GM18867 (cell line): ENCODE data around the gene RBM4.
"Not testable (repeated sequence)": the region's sequence is repeated elsewhere in the genome, so short reads cannot be mapped to it uniquely, and the experiment has no call there.

Experiments used
- ATAC-seq: cut with Tn5 transposase; IDR thresholded peaks from one replicate; pipeline ENCODE4 v1.9.1; 2021; ENCODE audit warnings: mild to moderate bottlenecking, moderate library complexity; ENCODE audit not compliant: unreplicated experiment

The RBM4 gene, protein sequence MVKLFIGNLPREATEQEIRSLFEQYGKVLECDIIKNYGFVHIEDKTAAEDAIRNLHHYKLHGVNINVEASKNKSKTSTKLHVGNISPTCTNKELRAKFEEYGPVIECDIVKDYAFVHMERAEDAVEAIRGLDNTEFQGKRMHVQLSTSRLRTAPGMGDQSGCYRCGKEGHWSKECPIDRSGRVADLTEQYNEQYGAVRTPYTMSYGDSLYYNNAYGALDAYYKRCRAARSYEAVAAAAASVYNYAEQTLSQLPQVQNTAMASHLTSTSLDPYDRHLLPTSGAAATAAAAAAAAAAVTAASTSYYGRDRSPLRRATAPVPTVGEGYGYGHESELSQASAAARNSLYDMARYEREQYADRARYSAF

DNA sequence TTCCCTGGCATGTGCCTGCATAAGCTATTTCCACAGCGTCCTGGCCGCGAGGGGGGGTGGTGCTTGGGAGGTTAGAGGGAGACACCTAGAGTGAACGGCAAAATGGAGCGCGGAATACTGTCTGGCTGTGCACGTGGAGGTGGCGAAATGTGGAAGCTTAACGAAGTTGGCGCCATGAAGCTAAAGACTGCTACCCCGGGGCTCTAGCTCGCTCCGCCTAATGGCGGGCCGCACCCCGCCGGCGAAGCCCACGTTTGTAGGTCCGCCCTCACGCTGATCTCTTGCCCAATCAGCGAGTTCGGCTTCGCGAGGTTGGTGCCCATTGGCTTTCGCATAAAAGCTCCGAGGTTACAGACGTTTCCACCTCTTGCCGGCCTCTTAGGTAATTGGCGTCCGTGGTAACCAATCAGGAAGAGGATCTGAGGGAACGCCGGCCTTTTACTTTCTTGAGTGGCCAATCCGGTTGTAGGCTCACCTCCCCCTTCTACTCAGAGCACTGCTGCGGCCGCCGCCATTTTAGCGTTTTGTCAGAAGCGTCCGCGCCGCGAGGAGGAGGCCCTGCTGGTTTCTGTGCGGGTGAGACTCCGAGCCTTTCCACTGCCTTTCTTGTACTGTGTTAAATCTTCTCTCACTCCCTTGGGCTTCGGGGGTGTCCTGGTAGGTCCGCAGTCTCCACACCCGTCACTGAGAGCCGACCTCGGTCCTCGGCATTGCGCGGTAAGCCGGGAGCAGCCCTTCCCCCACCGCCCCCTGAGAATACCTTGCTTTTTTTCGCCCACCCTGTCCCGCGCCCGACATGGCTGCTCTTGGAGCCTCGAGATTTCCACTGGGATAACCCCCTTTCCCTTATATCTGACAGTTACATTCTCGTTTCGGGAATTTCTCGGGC lies at the start of gene RBM4:
TSS of gene RBM4 (plus strand) at position 527 of the 889 bp plus-strand sequence. CDS start 1,009 bp downstream, outside the sequence.
- ATAC-seq = peak; percentile 93

DNA sequence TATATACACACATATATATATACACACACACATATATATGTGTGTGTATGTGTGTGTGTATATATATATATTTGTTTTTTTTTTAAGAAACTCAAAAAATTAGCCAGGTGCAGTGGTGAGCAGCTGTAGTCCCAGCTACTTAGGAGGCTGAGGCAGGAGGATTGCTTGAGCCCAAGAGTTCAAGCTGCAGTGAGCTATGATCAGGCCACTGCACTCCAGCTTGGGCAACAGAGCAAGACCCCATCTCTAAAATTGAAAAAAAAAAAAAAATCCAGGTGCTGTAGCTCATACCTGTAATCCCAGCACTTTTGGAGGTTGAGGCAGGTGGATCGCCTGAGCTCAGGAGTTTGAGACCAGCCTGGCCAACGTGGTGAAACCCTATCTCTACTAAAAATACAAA lies 49.2 kb upstream of the RBM4 start:
- ATAC-seq = not testable (repeated sequence)

DNA sequence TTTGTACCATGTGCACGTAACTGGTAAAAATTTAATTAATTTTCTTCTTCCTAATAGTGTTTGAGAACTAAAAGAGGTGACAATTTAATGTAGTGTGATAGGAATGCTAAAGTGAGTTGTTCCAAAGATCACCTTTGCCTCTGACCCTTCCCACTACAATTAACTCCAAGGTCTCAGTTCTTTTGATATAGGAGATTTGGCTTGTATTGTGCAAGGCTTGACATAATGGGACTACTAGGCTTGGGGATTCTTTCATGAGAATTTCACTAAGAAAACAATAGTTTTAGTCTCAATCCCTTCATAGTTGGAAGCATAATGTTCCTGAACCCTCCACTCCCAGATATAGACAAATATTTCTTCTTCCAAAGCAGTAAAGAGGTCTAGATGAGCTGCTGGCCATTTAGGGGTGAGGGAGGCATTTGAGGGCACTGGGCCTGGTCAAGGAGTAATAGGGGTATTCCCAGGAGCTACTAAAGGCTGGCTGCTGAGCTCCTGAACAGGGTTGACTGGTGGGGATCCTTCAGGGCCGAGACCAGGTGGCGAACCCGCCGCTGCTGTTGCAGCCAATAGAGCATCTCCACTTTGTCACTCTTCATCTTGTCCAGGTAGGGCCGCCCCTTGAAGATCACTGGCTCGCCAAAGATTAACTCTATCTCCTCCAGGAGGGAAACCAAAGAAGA lies 48.4 kb upstream of the RBM4 start:
- no peak for ATAC-seq

DNA sequence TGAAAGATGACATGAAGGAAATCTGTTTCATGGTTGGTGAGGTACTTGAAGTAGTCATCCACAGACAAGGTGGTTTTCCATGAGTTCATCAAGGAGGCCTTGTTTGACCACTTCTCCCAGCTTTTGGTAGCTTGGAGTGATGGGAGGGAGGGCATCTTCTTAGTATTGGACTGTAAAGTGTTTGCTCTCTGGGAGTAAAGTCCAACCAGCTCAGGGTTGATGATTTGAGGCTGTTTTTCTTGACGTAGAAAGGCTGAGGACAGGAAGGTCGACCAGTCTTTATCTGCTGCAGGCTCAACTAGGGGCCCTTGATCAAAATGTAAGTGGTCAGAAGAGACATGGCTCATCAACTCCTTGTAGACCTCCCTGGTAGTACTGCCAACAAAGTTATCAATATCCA lies 47.3 kb upstream of the RBM4 start:
- ATAC-seq = no peak

DNA sequence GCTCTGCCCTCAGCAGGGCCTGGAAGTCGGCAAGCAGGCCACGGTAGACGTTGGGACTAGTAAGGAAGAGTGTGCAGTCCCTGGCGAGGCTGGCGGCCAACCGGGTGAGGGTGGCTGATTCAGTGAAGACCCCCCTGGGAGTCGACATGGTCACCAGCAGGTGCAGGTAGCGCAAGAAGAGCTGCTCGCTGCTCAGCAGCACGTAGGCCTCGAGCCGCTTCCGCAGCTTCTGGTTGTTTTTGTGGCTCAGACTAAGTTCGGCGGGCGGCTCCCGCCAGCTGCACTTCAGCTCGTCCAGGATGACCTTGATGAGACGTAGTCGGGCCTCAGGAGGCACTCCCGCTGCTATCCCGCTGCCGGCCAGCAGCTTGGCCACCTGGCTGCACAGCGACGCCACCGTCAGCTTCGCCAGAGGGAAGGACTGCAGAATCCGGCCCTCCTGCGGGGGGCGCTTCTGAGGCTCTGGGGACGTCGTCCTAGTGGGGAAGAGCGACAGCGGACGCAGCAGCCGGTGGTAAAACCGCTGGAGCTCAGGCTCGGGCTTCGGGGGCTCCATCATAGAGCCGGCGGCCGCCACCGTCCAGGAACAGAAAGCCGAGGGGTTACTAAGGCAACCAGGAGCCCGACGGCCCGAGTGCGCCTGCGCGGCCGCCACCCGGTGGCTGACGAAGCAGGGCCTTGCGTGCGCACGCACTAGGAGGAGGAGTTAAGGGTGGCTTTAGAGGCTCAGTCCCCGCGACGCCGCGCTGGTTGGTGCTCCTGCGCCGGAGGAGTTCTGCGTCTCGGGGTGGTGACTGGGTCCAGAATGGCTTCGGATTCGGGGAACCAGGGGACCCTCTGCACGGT lies 45.8 kb upstream of the RBM4 start, which contains the start of the genes CCDC87 and CCS:
TSS of gene CCDC87 (minus strand) at position 607 of the 846 bp plus-strand sequence. CDS start at position 559, 48 bp downstream.
TSS of gene CCS (plus strand) at position 729 of the 846 bp plus-strand sequence. CDS start at position 806, 77 bp downstream.
- peak; percentile 88 for ATAC-seq

DNA sequence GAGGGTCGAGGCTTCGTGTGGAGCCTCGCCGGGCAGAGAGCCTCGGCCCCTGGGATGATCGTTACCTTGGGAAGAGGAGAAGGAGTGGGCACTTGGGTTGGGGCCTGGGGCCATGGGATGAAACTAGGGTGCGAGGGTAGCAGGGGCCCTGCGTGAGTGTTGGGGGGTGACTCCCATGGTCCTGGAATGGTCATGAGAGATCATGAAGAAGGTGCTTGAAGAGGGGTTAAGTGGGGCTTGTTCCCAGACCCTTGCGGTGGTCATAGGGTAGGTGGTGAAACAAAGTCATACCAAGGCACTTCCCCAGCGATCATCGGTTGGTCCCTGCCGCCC lies 45.2 kb upstream of the RBM4 start:
- ATAC-seq = peak; percentile 11

- ATAC-seq = no peak
These were observed 44.9 kb upstream of the RBM4 start for GRCh38 chr11:66593650-66594049.

DNA sequence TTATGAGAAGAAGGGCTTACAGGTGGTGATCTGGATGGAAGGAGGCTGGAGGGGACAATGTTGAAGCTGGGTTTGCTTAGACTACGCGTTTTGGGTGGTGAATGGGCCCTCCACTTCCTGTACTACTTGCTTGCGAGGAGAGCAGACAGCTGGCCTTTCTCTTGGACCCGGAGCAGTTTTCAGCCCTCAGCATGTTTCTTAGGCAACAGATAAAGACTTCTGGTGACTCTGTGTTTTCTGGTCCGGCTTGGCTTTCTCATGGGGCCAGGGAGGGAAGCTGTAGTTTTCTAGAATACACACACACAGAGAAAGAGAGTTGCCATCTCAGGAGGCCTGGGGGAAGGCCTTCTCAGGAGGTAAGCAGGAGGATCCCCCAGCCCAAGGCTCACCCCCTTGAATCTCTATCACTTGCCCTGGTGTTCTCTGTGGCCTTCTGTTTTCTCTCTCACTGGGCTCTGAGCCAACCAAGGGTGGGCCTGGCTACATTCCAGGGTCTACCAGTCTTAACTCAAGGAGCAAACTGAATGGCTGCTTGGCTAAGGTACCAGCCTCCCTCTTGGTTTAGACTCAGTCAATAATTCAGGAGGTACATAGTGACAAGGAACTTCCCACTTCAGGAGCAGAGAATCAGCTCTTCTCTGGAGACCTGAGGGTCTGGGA lies 43.1 kb upstream of the RBM4 start:
- ATAC-seq = no peak

DNA sequence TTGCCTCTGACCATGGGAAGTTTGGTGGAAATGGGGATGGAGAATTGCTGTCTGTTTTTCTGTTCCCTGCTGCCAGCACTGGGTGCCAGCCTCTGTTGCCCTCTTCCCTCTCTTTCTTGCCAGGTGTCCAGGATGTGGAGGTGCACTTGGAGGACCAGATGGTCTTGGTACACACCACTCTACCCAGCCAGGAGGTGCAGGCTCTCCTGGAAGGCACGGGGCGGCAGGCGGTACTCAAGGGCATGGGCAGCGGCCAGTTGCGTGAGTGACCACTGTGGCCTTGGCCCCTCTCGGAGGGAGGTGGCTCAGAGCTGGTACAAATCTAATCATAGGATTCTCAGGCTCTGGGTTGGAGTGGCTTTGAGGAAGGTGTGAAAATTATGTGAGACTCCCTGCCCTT lies 39.5 kb upstream of the RBM4 start:
- no peak for ATAC-seq

DNA sequence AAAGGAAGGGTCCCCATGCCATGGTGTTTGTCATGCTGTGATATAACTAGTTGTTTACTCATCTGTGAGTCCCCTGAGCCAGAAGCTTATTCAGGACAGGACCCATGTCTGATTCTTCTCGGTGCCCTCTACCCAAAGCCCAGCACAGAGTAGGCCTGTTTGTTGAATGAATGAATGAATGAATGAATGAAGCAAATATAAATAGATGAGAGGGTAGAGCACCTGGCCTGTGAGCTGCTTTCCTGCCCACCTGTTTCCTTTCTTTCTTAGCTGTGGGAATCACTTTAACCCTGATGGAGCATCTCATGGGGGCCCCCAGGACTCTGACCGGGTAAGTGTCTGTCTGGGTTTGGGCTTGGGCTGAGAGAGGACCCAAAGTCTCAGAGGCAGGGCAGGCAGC lies 38.3 kb upstream of the RBM4 start:
- no peak for ATAC-seq

DNA sequence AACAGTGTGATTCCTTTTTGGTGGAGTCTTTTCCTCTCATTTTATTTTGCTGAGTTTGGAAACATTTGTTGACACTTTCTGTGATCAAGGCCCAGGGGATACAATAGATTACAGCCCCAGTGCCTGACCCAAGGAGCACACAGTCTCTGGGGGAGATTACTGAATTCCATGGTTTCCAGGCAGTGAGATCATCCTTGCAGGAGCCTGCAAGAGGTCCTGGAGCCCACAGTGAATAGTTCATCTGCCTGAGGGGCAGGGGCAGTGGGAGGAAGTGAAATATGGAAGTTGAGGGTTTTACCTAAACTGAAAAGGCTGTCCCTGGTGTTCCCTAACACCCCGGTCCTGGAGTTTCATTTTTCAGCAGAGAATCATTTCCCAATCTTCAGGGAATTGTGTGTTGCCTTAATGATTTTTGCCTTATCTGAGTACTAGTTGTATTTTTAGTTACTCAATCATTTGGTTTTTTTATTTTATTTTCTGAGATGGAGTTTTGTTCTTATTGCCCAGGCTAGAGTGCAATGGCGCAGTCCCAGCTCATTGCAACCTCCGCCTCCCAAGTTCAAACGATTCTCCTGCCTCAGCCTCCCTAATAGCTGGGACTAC lies 37.8 kb upstream of the RBM4 start:
- no peak for ATAC-seq

DNA sequence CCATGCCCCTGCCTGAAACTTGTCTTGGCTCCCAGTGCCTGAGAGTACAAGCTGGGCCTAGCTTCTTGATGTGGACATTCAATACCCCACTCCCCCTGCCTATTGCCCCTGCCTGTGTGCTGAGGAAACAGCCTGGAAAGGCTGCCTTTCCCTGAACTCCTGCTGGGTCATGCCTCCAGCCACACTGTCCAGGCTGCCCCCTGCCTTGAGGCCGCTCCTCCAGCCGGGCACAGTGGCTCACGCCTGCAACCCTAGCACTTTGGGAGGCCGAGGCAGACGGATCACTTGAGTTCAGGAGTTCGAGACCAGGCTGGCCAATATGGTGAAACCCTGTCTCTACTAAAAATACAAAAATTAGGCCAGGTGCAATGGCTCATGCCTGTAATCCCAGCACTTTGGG lies 35.4 kb upstream of the RBM4 start:
- no peak for ATAC-seq

DNA sequence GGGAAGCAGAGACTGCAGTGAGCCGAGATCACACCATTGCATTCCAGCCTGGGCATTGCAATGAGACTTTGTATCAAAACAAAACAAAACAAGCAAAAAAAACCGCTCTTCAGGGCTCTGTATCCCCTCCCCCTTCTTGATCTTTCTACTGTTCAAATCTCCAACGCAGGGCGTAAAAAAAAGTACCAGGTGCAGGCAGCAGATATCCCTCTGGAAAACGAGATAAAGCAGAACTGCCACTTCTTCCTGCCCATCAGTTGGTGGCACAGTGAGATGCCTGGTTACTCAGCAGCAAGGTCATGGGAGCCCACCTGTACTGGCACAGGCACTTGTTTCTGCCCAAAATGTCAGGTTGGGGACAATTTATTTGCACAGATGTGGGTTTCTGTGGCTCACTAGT lies 34.3 kb upstream of the RBM4 start:
- no peak for ATAC-seq

GRCh38 chr11:66606608-66607007 lies 31.9 kb upstream of the RBM4 start:
- ATAC-seq = not testable (repeated sequence)

DNA sequence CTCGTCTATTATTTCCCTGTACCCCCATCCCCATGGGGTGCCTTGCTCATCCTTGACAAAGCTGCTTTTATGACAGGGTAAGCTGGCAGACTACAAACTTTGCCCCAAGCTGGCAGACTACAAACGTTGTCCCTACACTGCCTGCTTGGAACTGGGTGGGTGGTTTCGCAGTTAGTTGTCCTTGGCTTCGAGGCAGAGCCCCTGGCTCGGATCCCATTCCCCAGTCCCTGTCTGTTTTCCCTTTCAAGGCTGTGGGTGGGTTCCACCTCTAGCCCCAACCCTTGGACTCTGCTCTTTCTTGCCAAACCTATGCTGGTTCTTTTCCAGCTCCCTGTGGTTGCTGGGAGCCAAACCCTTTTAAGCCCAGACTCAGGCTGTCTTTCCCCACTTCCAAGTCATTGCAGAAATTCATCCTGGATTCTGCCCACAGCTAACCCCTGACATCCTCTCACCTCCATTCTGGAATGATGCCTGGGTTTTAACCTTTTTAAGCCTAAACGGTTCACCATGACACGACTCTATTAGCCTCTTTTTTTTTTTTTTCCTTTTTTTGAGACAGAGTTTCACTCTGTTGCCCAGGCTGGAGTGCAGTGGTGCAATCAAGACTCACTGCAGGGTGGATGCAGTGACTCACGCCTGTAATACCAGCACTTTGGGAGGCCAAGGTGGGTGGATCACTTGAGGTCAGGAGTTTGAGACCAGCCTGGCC lies 31.2 kb upstream of the RBM4 start:
- no peak for ATAC-seq

- no peak for ATAC-seq
These were observed 28.5 kb upstream of the RBM4 start for GRCh38 chr11:66609721-66610617.

DNA sequence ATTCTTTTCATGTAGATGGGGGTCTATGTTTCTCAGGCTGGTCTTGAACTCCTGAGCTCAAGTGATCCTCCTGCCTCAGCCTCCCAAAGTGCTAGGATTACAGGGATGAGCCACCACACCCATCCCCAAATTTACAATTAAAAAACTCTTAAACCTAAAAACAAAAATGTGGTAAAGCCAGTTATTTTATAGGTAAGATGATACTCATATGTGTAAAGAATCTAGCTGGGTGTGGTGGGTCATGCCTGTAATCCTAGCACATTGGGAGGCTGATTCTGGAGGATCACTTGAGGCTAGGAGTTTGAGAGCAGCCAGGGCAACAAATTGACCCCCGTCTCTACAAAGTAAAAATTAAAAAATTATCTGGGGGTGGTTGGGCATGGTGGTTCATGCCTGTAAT lies 26.0 kb upstream of the RBM4 start:
- ATAC-seq = no peak

DNA sequence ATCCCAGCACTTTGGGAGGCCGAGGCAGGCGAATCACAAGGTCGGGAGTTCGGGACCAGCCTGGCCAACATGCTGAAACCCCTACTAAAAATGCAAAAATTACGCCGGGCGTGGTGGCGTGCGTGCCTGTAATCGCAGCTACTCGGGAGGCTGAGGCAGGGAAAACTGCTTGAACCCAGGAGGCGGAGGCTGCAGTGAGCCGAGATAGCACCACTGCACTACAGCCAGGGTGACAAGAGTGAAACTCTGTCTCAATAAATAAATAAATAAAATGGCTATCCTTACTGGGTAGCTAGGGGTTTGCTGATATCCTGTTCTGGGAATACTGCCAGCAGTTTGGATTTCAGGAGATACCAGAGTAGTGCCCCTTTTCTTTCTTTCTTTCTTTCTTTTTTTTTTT lies 24.4 kb upstream of the RBM4 start:
- ATAC-seq = no peak
